HFFc6 (cell line): ENCODE results near the gene CDH23. TPM values are rescaled to one million over a fixed set of nuclear protein-coding genes. Genes with fewer than 3 reads are reported as not detected.

Experiments used
- DNase-seq: peaks from one replicate; pipeline ENCODE4 v3.0.0-alpha.2; 2018
- H3K27ac Mint-ChIP-seq: 2 replicates; pipeline ENCODE4 v1.8.0; 2020; ENCODE audit warnings: mild to moderate bottlenecking, mixed read lengths
- H3K27me3 Mint-ChIP-seq: 2 replicates; pipeline ENCODE4 v1.8.0; 2021; ENCODE audit warnings: mild to moderate bottlenecking, moderate library complexity, mixed read lengths; ENCODE audit not compliant: insufficient read depth
- H3K36me3 Mint-ChIP-seq: 2 replicates; pipeline ENCODE4 v1.8.0; 2021; ENCODE audit warnings: low read depth, mixed read lengths
- H3K4me1 Mint-ChIP-seq: 2 replicates; pipeline ENCODE4 v1.8.0; 2020; ENCODE audit warnings: low read depth, mixed read lengths
- H3K4me3 Mint-ChIP-seq: 2 replicates; pipeline ENCODE4 v1.8.0; 2020; ENCODE audit warnings: mild to moderate bottlenecking, moderate library complexity, mixed read lengths
- H3K9me3 Mint-ChIP-seq: 2 replicates; pipeline ENCODE4 v1.8.0; 2020; ENCODE audit warnings: mild to moderate bottlenecking, mixed read lengths
- CTCF ChIP-seq: fragments of 200-600 bp; sonication (generic); IDR thresholded peaks from 2 replicates; pipeline ENCODE4 v1.5.0; 2021; ENCODE audit warnings: antibody characterized with exemption, mild to moderate bottlenecking
- total RNA-seq, 6 experiments: library from RNA; stranded (reverse); fragmentation: NEBNext Ultra II Directional; extraction: Animal tissue kit (Norgen Biotek cat#: 25700); gene quantifications; 2 replicates in 1 of 6; 3 replicates in 5 of 6; pipeline ENCODE4 v1.2.3, GENCODE V29; 2021

CDH23 gene
- total RNA-seq, 6 experiments from 2014 or later: 0.02 to 0.11 (median 0.04) TPM; not detected in 2

GRCh38 chr10:71404503-71405295, 8.0 kb downstream of the CDH23 start:
- H3K27ac Mint-ChIP-seq: no peak overlapping the region

GRCh38 chr10:71406878-71407277, 10.2 kb downstream of the CDH23 start:
- no peak for DNase-seq
- Mint-ChIP-seq H3K4me1 (no peaks in the 10 kb centered on the region), H3K4me3 (no peak overlapping the region), H3K27ac (no peak overlapping the region), H3K9me3 (peaks cover 6% of the 10 kb centered on the region; the same call in 1 of the 2 replicates), H3K27me3 (peaks cover 18% of the 10 kb centered on the region), H3K36me3 (no peaks in the 10 kb centered on the region)
- no peak for TF ChIP-seq CTCF

More at GRCh38 chr10:71404503-71405295, 8.0 kb downstream of the CDH23 start:
- no peak for DNase-seq
- TF ChIP-seq CTCF: no peak
- no peak overlapping the region for H3K4me3 Mint-ChIP-seq
- H3K27me3 Mint-ChIP-seq: peaks cover 29% of the 10 kb centered on the region
- H3K9me3 Mint-ChIP-seq: no peaks in the 10 kb centered on the region
- H3K36me3 Mint-ChIP-seq: no peaks in the 10 kb centered on the region
- no peaks in the 10 kb centered on the region for H3K4me1 Mint-ChIP-seq

GRCh38 chr10:71408436-71409225, 11.9 kb downstream of the CDH23 start:
- no peaks in the 10 kb centered on the region for H3K36me3 Mint-ChIP-seq

GRCh38 chr10:71409516-71410104, 12.9 kb downstream of the CDH23 start:
- no peak overlapping the region for H3K27ac Mint-ChIP-seq
- DNase-seq: no peak
- H3K36me3 Mint-ChIP-seq: no peaks in the 10 kb centered on the region
- H3K4me1 Mint-ChIP-seq: no peaks in the 10 kb centered on the region
- no peak overlapping the region for H3K4me3 Mint-ChIP-seq
- peaks cover 7% of the 10 kb centered on the region for H3K27me3 Mint-ChIP-seq
- peaks cover 6% of the 10 kb centered on the region; the same call in 1 of the 2 replicates for H3K9me3 Mint-ChIP-seq
- no peak for TF ChIP-seq CTCF

More at GRCh38 chr10:71408436-71409225, 11.9 kb downstream of the CDH23 start:
- Mint-ChIP-seq H3K4me1 (no peaks in the 10 kb centered on the region), H3K27me3 (peaks cover 7% of the 10 kb centered on the region), H3K4me3 (no peak overlapping the region), H3K27ac (no peak overlapping the region), H3K9me3 (peaks cover 6% of the 10 kb centered on the region; the same call in 1 of the 2 replicates)
- DNase-seq: no peak
- TF ChIP-seq CTCF: no peak

- Mint-ChIP-seq H3K27me3 (peaks cover 13% of the 10 kb centered on the region), H3K9me3 (peaks cover 6% of the 10 kb centered on the region; the same call in 1 of the 2 replicates), H3K4me3 (no peak overlapping the region), H3K4me1 (no peaks in the 10 kb centered on the region), H3K27ac (no peak overlapping the region), H3K36me3 (no peaks in the 10 kb centered on the region)
- no peak for TF ChIP-seq CTCF
- DNase-seq: no peak
These were observed 16.9 kb downstream of the CDH23 start for GRCh38 chr10:71413581-71413980.
